Progenitor cell of endocrine pancreas (in vitro differentiated cells): ENCODE measurements around the gene ZNF714. TPM values are rescaled to one million over a fixed set of nuclear protein-coding genes. Genes with fewer than 3 reads are reported as not detected.
"Not testable (repeated sequence)": the region's sequence is repeated elsewhere in the genome, so short reads cannot be mapped to it uniquely, and the experiment has no call there.

Experiments used
- DNase-seq: peaks from one replicate; pipeline ENCODE4 v3.0.0; 2021; ENCODE audit warnings: low spot score; ENCODE audit not compliant: unreplicated experiment
- H3K27ac Mint-ChIP-seq: 2 replicates; pipeline ENCODE4 v1.8.0; 2021; ENCODE audit warnings: mild to moderate bottlenecking, moderate library complexity, mixed read lengths
- H3K27me3 Mint-ChIP-seq: 2 replicates; pipeline ENCODE4 v1.8.0; 2021; ENCODE audit warnings: mixed read lengths
- H3K36me3 Mint-ChIP-seq: 2 replicates; pipeline ENCODE4 v1.8.0; 2022; ENCODE audit warnings: mixed read lengths; ENCODE audit not compliant: insufficient read depth
- H3K4me1 Mint-ChIP-seq: 2 replicates; pipeline ENCODE4 v1.8.0; 2021; ENCODE audit warnings: low read depth, mixed read lengths
- H3K4me3 Mint-ChIP-seq: 2 replicates; pipeline ENCODE4 v1.8.0; 2021; ENCODE audit warnings: low read depth, mild to moderate bottlenecking, moderate library complexity, mixed read lengths
- H3K9me3 Mint-ChIP-seq: 2 replicates; pipeline ENCODE4 v1.8.0; 2021; ENCODE audit warnings: low read depth, mixed read lengths
- CTCF ChIP-seq: fragments of 200-600 bp; sonication (generic); IDR thresholded peaks from one replicate; pipeline ENCODE4 v1.5.0; 2021; ENCODE audit warnings: antibody characterized with exemption, mild to moderate bottlenecking; ENCODE audit not compliant: unreplicated experiment
- total RNA-seq: library from RNA; stranded (reverse); gene quantifications from 2 replicates; pipeline ENCODE4 v1.2.1, GENCODE V29; 2021

ZNF714 gene
- total RNA-seq, 1 donor from 2014 or later: 55.5 TPM

DNA sequence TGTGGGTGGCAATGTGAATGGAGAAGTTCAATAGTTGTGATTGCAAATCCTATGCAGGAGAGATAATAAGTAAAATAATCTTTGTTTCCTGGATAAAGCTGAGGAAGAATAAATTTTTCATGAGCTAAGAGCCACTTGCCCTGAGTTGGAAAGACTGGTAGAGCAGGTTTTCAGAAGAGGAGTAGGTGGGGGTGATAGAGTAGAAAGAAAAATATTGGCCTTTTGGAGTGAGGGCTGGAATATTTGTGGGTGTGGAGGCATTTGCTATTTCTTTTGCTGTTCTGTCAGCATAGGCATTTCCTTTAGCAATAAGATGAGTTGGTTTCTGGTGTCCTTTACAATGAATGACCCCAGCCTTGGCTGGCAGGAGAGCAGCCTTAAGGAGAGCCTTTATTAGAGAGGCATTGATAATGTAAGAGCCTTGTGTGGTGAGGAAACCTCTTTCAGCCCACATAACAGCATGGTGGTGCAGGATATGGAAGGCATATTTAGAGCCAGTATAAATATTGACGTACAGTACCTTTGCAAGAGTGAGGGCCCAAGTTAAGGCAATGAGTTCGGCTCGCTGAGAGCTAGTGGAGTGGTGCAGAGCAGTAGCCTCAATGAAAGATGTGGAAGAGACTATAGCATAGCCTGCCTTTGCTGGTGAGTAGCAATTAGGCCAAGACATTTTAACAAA, 48.2 kb downstream of the ZNF714 start:
- TF ChIP-seq CTCF: no peak
- H3K9me3 Mint-ChIP-seq: peaks cover 24% of the 10 kb centered on the region
- H3K4me3 Mint-ChIP-seq: peak overlapping the region; percentile 16
- peaks cover 17% of the 10 kb centered on the region for H3K36me3 Mint-ChIP-seq
- no peak for DNase-seq
- H3K4me1 Mint-ChIP-seq: peaks cover 40% of the 10 kb centered on the region
- H3K27me3 Mint-ChIP-seq: no peaks in the 10 kb centered on the region
- H3K27ac Mint-ChIP-seq: peak overlapping the region; percentile 91

GRCh38 chr19:21133633-21134032, 51.6 kb downstream of the ZNF714 start:
- no peak for TF ChIP-seq CTCF
- H3K27me3 Mint-ChIP-seq: no peaks in the 10 kb centered on the region
- H3K27ac Mint-ChIP-seq: no peak overlapping the region
- no peak overlapping the region for H3K4me3 Mint-ChIP-seq
- peaks cover 7% of the 10 kb centered on the region for H3K36me3 Mint-ChIP-seq
- peaks cover 28% of the 10 kb centered on the region for H3K4me1 Mint-ChIP-seq
- no peak for DNase-seq
- peaks cover 14% of the 10 kb centered on the region for H3K9me3 Mint-ChIP-seq

DNA sequence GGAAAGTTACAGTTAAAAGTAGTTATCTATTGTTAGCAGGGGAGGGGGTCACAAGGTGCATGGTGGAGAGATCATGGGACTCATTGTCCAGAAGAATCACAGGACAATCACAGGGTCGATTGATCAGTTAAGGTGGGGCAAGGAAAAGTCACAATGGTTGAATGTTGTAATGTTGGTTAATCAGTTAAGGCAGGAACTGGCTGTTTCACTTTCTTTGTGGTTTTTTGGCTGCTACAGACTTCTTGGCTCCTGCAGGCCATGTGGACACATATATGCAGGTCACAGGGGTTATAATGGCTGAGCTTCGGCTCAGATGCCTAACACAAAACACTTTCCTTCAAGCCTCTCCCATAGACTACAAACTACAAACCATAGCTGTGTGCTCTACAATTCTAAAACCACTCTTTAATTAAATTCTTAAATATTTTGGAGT, 52.9 kb downstream of the ZNF714 start:
- DNase-seq: no peak
- TF ChIP-seq CTCF: no peak
- Mint-ChIP-seq H3K27me3 (no peaks in the 10 kb centered on the region), H3K9me3 (peaks cover 12% of the 10 kb centered on the region), H3K4me3 (no peak overlapping the region), H3K36me3 (peaks cover 7% of the 10 kb centered on the region), H3K4me1 (peaks cover 18% of the 10 kb centered on the region), H3K27ac (no peak overlapping the region)

DNA sequence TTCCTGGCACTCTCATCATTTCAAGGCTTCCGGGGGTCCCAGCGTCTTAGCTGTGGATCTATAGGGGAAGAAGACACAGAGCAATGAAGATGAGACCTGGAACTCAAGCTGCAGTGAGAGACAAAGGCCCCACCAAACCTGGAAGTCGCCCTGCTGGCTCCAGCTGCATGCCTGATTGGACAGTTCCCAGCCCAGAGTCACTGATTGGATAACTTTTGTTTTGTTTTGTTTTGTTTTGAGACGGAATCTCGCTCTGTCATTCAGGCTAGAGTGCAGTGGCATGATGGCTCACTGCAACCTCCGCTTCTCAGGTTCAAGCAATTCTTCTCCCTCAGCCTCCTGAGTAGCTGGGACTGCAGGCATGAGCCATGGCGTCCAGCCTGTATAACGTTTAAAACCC, 53.4 kb downstream of the ZNF714 start:
- Mint-ChIP-seq H3K4me3 (no peak overlapping the region), H3K27me3 (no peaks in the 10 kb centered on the region)
- DNase-seq: no peak

DNA sequence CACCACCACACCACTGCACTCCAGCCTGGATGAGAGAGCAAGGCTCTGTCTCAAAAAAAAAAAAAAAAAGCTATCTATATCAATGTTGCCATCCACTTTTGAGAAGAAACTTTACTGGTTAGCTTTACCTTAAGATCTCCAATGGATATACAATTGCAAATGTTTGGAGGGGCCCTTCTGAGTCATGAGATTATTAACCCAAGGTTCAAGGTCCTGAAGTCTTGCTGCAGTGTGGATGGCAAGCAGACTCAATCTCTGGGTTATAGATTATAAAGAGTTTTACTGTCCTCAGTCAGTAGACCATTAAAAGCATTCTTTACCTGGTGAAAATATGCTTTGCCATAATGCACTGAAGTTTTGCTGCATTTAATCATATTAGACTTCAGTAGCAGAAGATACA, 56.1 kb downstream of the ZNF714 start:
- TF ChIP-seq CTCF: no peak
- Mint-ChIP-seq H3K36me3 (peaks cover 2% of the 10 kb centered on the region), H3K4me1 (peaks cover 19% of the 10 kb centered on the region), H3K9me3 (peaks cover 6% of the 10 kb centered on the region), H3K4me3 (no peak overlapping the region), H3K27ac (no peak overlapping the region), H3K27me3 (no peaks in the 10 kb centered on the region)
- DNase-seq: no peak

More for the DNA sequence above, 53.4 kb downstream of the ZNF714 start:
- Mint-ChIP-seq H3K36me3 (peaks cover 2% of the 10 kb centered on the region), H3K27ac (no peak overlapping the region), H3K9me3 (peaks cover 7% of the 10 kb centered on the region), H3K4me1 (peaks cover 13% of the 10 kb centered on the region)
- TF ChIP-seq CTCF: no peak

DNA sequence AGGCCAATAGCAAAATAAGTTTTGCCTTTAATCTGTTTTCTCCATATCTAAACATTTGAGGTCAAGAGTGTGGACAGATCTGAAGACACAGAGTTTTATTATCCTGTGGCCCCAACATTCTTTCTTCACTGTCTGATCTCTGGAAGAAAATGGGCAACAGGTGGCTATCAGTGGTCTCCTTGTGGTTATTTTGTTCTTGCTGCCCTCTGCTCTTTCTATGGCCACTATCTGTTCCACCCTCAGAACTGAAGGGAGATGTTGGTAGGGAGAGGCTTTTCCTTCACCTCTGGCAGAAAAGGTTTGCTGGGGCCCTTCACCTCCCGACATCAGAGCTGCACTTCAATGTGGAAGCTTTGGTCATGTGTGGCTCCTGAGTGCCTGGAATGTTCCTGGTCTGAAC, 59.0 kb downstream of the ZNF714 start:
- not testable (repeated sequence) for H3K27ac Mint-ChIP-seq, H3K27me3 Mint-ChIP-seq, H3K9me3 Mint-ChIP-seq, DNase-seq, H3K4me3 Mint-ChIP-seq
- peaks cover 18% of the 10 kb centered on the region for H3K4me1 Mint-ChIP-seq
- peaks cover 28% of the 10 kb centered on the region for H3K36me3 Mint-ChIP-seq
